ENCODE data around the gene TRIO.

Gene TRIO

DNA sequence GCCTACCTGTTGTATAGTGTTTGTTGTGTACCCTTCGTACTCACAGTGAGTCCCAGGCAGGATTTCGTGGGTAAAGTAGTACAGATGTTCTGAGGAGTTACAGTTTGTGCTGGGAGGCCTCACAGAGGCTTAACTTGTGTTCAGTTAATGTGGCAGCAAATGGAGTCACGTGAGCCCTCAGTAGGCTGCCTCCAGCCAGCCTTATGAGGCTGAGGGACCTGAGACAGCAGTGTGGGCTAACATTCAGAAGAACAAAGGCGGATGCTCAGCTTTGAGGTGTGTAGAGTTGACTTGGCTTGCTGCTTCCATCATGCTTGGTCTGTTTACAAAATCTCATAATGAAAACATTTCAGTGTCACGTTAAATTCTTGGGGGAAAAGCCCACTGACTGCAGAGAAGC is 118.1 kb downstream of the TRIO start:
- Histone ChIP-seq H3K4me2 (peak overlapping the region; percentile 53), H3K27ac (peak overlapping the region; percentile 47; the same call in 1 of the 2 replicates), H3K36me3 (peaks cover under 1% of the 10 kb centered on the region), H4K20me1 (peaks cover 88% of the 10 kb centered on the region), H3K9me3 (peaks cover 7% of the 10 kb centered on the region), H3K4me3 (no peak overlapping the region), H3K27me3 (no peaks in the 10 kb centered on the region), H3K4me1 (peaks cover 96% of the 10 kb centered on the region), H3K9ac (peak overlapping the region; percentile 16; the same call in 1 of the 2 replicates)
- TF ChIP-seq Cebpa-rat (IDR thresholded peaks at IDR 0.05), result no peak

DNA sequence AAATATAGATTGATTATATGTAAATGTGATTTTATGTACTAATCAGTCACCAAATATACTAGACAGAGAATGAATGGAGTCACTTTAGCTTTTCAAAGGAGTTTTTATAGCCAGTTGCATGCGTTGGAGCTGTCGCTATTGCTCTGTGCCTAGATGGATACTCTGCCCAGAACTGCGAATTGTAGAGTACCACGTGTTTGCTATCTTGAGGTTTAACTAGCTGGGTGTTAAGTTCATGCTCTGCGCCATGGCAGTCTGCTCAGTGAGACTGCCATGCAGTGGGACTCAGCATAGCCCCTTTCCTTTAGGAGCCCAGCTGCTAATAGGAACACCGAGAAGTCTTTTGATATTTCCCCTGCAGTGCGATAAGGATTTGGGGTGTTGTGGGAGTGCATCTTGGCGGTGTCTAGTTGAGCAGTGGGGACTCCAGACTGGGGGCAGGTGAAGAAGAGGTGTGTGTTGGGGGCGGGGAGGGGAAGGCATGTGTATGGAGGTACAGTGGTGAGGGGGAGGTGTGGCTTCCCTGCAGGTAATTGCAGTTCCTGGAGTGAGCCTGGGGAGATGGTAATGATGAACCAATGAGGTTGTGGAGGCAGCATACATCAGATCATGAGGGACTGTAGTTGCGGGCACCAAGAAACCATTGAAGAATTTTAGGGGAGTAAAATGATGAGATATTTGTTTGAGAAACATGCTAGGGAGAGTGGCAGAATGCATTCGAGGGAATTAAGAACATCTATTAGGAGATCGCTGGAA is 118.9 kb downstream of the TRIO start:
- H3K9ac ChIP-seq, result no peak overlapping the region
- TF ChIP-seq Cebpa-rat (IDR thresholded peaks at IDR 0.05), result no peak
- H3K36me3 ChIP-seq, result no peaks in the 10 kb centered on the region
- H3K4me3 ChIP-seq, result no peak overlapping the region
- peak overlapping the region; percentile 53; the same call in 1 of the 2 replicates for H3K4me2 ChIP-seq
- no peaks in the 10 kb centered on the region for H3K9me3 ChIP-seq
- no peaks in the 10 kb centered on the region for H3K27me3 ChIP-seq
- H3K4me1 ChIP-seq, result peaks cover 97% of the 10 kb centered on the region
- H3K27ac ChIP-seq, result no peak overlapping the region
- H4K20me1 ChIP-seq, result peaks cover 88% of the 10 kb centered on the region

DNA sequence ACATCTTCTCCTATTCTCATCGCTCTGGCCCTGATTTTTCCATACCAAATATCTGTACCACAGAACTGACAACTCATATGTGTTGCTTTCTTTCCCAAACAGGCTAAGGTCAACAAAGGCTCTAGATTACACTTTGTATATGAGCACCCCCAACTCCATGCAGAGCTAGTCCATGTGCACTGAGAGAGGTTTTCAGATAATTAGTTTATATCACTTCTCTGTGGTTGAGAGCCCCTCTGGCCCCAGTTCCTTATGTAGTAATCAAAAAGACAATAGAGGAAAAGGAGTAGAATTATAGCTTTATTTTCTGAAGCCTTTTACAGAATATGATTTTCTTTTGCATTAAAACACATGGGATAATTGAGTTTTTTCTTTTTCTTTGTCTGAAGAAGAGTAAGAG is 120.0 kb downstream of the TRIO start:
- H3K4me3 ChIP-seq, result no peak overlapping the region
- no peaks in the 10 kb centered on the region for H3K36me3 ChIP-seq
- H3K27ac ChIP-seq, result no peak overlapping the region
- peaks cover 88% of the 10 kb centered on the region for H4K20me1 ChIP-seq
- H3K9me3 ChIP-seq, result no peaks in the 10 kb centered on the region
- TF ChIP-seq Cebpa-rat (IDR thresholded peaks at IDR 0.05), result no peak
- peaks cover 97% of the 10 kb centered on the region for H3K4me1 ChIP-seq
- H3K4me2 ChIP-seq, result no peak overlapping the region; the same call in 1 of the 2 replicates
- H3K9ac ChIP-seq, result no peak overlapping the region
- H3K27me3 ChIP-seq, result no peaks in the 10 kb centered on the region

DNA sequence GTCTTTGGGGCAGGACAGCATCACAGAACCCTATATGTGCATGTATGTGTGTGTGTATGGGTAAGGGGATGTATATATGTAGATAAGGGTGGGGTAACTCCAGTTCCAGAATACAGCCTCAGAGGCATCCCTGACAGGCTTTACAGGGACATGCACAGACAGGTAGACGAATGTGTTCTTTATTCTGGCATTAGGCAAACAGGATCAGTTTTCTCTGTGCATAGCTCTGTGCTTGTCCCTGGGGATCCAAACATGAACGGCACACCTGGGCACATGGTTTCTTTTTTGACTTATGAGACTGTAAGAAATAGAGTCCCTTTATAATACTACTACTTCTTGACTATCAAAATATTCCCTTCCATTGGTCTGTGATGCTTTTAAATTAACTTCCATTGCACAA is 120.6 kb downstream of the TRIO start:
- H3K9ac ChIP-seq, result no peak overlapping the region

DNA sequence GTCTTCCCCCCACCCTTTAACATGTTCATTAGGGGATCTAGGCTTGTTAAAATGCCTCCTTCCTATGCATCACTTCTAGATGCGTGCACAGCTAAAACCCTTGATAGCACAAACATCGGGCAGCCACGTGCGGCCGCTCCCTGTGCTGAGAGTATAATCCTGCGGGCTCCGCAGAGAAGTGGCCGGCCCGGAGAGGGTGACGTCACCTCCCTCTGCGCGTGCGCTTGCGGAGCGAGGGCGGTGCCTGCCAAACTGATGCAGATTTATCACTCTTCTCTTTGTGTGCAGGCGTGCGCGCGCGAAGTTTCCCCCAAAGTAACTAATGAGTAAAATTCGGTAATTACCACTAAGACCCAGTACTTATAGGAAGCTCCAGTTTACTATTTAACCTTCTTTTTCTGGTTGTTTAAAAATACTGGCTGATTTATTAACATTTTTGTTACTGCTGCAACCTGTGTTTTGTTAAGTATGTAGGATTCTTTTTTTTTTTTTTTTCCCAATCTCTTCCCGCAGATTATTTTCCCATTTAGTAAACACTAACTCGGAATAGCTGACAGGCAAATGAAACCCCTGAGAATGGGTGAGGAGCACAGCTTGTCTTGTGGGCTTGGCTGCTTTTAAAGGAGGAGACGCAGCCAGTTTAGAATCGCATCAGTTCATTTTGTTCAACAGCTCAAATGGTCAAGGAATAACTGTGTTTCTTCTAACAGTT is 121.6 kb downstream of the TRIO start:
- Histone ChIP-seq H3K4me2 (peak overlapping the region; percentile 72), H3K27me3 (no peaks in the 10 kb centered on the region), H3K9ac (peak overlapping the region; percentile 36), H3K4me3 (peak overlapping the region; percentile 55), H3K27ac (peak overlapping the region; percentile 33; the same call in 1 of the 2 replicates), H3K4me1 (peaks cover 97% of the 10 kb centered on the region), H3K9me3 (no peaks in the 10 kb centered on the region), H3K36me3 (no peaks in the 10 kb centered on the region), H4K20me1 (peaks cover 88% of the 10 kb centered on the region)
- TF ChIP-seq Cebpa-rat (IDR thresholded peaks at IDR 0.05), result no peak

More for the DNA sequence above, 120.6 kb downstream of the TRIO start:
- Histone ChIP-seq H3K27ac (no peak overlapping the region), H3K36me3 (no peaks in the 10 kb centered on the region), H4K20me1 (peaks cover 88% of the 10 kb centered on the region), H3K4me2 (peak overlapping the region; percentile 19), H3K9me3 (no peaks in the 10 kb centered on the region), H3K4me1 (peaks cover 97% of the 10 kb centered on the region), H3K27me3 (no peaks in the 10 kb centered on the region), H3K4me3 (no peak overlapping the region)
- TF ChIP-seq Cebpa-rat (IDR thresholded peaks at IDR 0.05), result no peak

DNA sequence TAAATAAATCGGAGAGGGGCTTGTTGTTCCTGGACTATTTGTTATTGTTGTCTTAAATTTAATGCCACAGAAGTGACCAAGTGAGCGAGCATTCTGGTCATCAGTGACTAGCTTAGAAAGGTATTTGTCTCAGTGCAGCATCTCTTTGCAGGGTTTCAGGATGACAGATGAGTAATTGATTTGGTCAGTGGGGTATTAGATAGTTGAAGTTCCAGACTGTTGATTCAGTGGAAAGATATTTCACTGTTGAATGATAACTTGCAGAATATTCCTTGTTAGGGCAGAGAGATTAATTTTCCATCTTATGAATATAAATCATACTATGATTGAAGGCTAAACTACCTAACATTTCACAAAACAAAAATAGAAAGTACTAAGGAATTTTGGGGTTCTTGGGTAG is 122.4 kb downstream of the TRIO start:
- no peak overlapping the region for H3K27ac ChIP-seq
- peaks cover 97% of the 10 kb centered on the region for H3K4me1 ChIP-seq
- H3K9me3 ChIP-seq, result no peaks in the 10 kb centered on the region
- no peaks in the 10 kb centered on the region for H3K36me3 ChIP-seq
- H3K4me2 ChIP-seq, result peak overlapping the region; percentile 72; the same call in 1 of the 2 replicates
- H3K4me3 ChIP-seq, result no peak overlapping the region
- no peak overlapping the region for H3K9ac ChIP-seq
- no peaks in the 10 kb centered on the region for H3K27me3 ChIP-seq
- peaks cover 88% of the 10 kb centered on the region for H4K20me1 ChIP-seq
- no peak for TF ChIP-seq Cebpa-rat (IDR thresholded peaks at IDR 0.05)

DNA sequence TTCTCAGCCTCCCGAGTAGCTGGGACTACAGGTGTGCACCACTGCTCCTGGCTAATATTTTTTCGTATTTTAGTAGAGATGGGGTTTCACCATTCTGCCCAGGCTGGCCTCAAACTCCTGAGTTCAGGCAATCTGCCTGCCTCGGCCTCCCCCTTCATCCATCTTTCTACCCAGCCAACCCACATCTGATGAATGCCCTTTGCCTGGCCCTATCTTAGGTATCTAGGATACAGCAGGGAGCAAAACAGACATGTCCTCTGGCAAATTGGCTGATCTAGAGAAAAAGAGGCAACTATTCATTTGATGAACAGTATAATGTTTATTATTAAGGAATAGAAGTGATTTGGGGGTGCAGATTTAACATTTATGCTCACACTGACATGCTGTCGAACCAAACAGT is 123.0 kb downstream of the TRIO start:
- H3K9ac ChIP-seq, result no peak overlapping the region
- H4K20me1 ChIP-seq, result peaks cover 88% of the 10 kb centered on the region
- H3K4me3 ChIP-seq, result no peak overlapping the region

DNA sequence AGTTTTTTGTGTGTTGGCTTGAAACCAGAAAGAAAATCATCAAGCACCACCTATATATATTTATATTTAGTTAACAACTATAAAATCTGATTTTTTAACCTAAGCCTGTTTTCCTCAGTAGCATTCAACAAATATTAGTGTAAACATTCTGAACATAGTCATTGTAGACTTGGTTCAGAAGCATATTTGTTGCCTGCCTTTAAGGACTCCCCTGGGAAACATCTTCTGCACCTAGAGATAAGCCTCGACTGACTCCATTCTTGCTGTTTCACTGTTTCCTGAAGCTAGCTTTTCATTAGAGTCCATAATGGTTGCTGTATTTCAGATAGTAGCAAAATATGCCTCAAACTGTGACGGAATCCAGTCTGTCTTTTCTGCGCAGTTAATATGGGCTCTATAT is 123.5 kb downstream of the TRIO start:
- Histone ChIP-seq H3K36me3 (no peaks in the 10 kb centered on the region), H4K20me1 (peaks cover 86% of the 10 kb centered on the region), H3K4me3 (no peak overlapping the region), H3K9me3 (no peaks in the 10 kb centered on the region), H3K4me1 (peaks cover 97% of the 10 kb centered on the region), H3K27me3 (no peaks in the 10 kb centered on the region), H3K27ac (no peak overlapping the region), H3K9ac (no peak overlapping the region), H3K4me2 (peak overlapping the region; percentile 44)
- no peak for TF ChIP-seq Cebpa-rat (IDR thresholded peaks at IDR 0.05)

More for the DNA sequence above, 123.0 kb downstream of the TRIO start:
- H3K9me3 ChIP-seq, result no peaks in the 10 kb centered on the region
- no peaks in the 10 kb centered on the region for H3K27me3 ChIP-seq
- no peak overlapping the region for H3K27ac ChIP-seq
- peaks cover 97% of the 10 kb centered on the region for H3K4me1 ChIP-seq
- no peak for TF ChIP-seq Cebpa-rat (IDR thresholded peaks at IDR 0.05)
- H3K36me3 ChIP-seq, result no peaks in the 10 kb centered on the region
- H3K4me2 ChIP-seq, result peak overlapping the region; percentile 44

DNA sequence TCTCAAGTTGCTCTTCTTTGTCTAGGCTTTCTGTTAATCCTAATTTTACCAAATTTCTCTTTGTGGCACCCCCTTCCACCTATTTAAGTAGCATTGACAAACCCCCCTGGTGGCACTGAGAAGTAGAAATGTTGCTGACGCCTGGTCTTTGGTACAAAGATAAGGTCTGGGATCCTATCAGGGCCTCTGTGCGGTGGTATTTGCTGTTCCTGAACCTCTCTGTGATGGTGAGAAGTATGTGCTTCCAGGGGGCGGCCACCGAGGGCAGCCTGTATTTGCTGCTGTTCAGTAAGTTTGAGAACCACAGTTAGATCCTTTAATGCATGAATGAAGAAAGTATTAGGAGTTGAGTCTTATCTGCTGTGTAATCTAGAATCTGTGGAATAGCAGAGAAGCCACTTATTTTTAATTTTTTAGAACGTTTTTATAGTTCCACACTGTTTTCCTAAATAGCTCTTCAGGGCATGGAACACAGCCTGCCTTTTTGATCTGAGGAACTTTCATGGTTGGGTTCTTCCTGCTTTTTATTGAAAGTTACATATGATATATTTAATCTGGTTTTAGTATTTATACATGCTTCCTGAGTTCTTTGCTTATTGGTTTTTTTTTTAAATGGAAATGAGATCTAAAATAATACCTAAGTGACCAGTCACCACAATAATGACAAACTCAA is 124.2 kb downstream of the TRIO start:
- H3K27ac ChIP-seq, result no peak overlapping the region
- H3K4me3 ChIP-seq, result no peak overlapping the region
- no peak for TF ChIP-seq Cebpa-rat (IDR thresholded peaks at IDR 0.05)
- H3K9me3 ChIP-seq, result no peaks in the 10 kb centered on the region
- H3K27me3 ChIP-seq, result no peaks in the 10 kb centered on the region
- peak overlapping the region; percentile 44 for H3K4me2 ChIP-seq
- H3K9ac ChIP-seq, result no peak overlapping the region
- H4K20me1 ChIP-seq, result peaks cover 80% of the 10 kb centered on the region
- peaks cover 98% of the 10 kb centered on the region for H3K4me1 ChIP-seq
- no peaks in the 10 kb centered on the region for H3K36me3 ChIP-seq

All from BLaER1 (cell line).